ENCODE data around the gene DLX2.
A peak's percentile ranks its signal among the peaks of the same experiment; 100 is the strongest.

Gene DLX2

DNA sequence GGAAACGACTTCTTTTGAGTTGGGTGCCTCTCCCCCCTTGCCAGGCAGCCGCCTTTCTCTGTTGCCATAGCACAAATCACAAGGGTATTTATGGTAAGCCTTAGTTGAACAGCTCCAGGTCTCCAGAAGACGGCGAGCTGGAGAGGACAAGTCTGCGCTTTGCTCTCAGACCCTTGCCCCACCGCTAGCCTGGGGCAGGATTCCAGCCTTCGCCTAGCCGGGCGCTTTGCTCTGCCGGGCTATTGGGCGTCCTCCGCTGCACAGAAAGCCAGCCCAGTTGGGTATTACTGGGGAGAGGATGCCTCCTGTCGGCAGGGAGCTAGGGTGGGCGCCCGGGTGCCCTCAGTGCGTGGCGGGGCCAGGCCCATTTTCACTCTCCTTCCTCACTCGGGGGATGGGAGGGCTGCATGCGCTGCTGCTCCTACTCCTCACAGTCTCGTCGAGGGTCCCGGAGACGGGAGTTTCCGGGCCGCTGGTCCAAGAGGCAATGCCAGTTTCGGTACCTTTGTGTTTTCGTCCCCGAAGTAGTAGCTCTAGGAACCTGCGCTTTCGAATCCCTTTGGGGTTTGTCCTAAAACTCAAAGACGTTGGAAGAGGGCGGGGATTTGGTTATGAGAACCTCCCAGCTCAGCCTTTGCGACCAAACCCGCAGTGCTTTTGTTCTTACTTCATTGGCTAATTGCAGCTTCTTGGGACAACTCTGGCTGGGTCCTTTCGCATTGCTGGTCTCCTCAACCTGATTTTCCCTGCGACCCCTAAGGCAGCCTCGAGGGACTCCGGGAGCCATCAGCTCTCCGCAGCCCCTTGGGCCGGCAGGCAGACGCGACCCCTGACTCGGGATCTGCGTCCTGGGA is 3.6 kb upstream of the DLX2 start:
- DNase-seq: no peak

DNA sequence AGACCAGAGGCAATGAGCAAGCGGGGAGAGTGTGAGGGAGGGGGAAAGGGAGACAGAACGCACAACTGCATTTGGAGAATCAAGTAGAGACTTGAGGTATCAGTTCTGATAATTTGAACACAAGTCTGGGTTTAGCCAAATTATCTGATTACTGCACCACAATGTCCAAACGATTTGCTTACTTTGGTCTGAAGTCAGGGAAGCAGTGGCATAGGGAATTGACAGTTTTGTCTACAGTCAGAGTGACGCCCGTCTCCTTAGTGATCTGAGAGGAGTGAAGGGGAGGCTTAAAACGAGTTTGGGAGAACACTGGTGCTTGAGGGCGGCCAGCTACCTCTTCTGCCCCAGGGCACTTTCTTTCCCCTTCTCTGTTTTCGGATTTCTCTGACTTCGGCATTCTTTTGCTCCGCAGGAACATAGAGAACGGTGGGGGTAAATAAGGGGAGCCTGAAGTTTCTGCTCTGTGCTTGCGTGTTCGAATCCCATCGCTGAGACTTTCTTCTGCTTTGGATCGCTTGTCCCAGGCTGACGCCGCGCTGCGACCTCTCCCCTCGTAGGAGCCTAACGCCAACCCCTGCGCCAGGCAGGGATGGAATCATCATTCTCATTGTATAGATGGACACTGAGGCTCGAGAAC is 2.9 kb upstream of the DLX2 start:
- no peak for DNase-seq

DNA sequence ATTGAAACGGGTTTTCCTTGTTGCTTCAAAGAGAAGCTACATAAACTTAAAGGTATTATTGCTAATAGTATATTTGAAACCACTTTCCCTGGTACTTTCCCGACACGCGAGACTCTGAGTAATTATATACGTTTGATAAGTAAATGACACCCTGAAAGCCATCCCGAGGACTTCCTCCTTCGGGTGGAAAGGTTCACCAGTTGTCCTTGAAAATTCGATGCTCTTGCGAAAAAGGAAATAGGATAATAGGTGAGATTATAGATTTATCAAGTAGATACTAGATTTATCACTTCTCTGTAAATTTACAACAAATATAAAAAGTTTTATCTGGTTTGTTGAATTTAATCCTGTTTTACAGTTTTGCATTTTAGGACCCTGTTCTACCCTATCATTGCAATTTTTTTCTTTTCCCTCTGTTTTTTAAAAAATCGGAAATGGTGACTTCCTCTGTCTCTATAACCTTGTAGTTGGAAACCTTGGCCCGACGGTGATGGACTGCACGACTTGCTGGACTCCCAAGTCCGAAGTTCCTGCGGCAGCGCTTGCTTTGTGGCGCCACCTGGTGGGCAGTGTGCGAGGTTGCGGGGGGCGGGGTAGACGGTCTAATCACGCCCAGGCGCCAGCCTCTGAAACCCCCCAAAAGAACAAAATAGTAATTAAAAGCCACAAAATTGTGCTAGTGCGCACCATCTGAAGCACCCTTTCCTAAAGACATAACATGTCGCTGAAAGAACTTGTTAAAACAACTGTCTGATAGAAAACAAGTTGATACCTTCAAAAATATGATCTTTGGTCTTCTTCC is 972 bp upstream of the DLX2 start:
- peak; percentile 69 for DNase-seq

DNA sequence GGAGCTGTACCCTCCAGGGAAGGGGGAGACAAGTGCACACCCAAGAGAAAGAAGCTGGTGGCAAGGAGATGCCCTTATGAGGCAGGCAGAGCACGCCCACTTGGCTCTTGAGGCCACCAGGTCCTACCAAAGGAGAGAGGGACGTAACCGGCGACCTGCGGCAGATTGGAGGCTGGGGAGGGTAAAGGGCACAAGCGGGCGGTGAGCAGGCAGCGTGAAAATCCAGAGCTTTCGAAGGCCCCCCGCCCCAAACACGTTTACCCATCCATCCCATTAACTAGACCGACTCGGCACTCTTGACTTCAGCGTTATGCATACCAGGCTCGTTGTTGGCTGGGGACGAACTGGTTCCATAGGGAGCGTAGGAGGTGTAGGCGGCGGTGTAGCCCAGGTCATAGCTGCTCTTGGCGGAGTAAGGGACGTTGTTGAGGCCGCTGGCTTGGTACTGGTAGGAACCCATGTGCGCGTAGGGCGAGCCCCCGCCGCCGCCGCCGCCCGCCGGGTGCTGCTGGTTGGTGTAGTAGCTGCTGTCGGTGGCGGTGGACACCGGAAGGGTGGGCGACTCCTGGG is 794 bp downstream of the DLX2 start:
- no peak for DNase-seq

DNA sequence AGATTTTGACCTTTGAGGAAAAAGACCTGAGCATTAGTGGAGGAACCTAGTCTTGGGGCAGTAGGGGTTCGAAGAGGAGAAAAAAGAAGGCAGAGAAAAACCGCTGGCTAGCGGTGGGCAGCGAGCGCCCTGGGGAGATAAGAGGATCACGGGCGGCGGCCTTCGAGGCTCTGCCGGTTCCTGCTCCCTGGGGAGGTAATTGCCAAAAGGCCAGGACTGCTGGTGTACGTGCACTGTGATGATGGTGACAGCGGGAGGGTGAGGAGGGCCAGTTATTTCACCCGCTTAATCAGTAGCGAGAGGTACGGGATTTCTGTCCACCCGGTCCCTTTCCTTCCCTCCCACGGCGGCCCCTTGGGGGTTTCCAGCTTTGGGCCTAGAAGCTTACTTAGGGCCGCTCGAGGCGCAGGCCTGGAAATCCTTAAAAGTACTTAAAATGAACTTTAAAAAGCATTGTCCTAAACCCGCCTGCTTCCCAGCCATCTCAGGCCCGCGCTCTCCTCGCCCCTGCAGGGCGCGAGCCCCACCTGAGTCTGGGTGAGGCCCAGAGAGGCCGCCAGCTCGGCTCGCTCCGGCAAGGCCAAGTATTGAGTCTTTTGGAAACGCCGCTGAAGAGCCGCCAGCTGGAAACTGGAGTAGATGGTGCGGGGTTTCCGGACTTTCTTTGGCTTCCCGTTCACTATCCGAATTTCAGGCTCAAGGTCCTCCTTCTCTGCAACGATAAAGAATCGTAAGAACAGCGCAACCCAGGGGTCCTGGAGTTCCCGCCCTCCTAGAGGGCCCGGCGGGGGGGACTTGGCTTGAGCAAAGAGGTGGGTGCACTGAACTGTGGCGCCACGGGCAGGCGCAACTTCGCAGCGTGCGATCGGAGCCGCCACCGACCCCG is 1.5 kb downstream of the DLX2 start:
- DNase-seq: no peak

DNA sequence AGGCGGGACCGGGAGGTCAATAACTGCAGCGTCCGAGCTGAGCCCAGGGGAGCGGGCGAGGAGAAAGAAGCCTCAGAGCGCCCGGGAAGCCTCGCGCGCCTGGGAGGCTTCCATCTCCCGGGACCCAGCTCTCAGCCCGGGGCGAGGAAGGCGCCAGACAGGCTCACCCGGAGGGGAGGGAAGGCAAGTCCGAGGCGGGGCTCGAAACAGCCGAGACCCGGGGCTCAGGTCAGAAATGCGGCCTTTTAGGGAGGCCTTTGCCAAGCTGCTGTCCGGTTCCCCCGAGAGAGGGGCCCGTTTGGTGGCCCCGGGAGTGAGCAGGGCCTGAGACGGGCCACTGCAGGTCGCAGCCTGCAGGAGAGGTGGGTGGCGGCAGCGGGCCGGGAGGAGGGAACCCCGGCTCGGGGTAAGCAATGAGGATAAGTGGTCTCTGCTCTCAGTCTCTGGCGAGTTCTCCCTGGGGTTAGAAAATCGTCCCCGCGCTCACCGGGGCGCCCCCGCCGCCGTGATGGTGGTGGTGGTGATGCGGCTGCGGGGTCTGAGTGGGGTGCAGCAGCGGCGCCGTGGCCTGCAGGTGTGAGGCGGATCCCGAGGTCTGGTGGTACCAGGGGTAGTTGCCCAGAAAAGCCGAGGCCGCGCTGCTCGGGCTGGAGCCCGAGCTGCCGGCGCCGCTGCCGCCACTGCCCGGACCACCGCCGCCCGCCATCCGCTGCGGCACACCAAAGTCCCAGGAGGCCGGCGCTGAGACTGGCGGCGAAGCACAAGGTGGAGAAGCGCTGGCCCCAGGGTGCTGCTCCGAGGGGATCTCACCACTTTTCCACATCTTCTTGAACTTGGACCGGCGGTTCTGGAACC is 2.4 kb downstream of the DLX2 start:
- no peak for DNase-seq

DNA sequence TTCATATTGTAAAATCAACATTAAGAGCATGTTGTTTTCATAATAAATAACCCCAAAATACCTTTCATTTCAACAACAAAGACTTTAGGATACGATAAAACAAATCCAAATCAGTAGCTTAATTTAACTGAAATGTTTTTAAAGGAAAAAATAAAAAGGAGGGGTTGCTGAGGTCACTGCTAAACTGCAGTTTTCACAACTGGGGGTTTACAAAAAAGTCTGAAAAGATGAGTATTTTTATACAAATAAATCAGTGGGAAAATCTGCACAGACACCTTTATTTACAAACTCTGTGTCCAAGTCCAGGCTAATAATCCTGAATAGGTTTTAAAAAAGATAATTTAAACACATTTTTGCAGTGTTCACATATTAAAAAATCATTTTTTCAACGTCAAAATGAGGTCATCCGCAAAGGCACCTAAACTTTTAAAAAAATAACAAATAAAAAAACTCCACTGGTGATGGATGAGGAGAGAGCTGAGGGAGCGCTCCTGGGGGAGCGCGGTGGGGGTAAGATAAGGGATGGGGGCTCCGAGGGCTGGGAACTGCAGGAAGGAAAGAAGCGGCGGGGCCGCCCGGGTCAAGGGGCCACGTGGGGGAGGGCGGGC is 3.1 kb downstream of the DLX2 start:
- DNase-seq: no peak

DNA sequence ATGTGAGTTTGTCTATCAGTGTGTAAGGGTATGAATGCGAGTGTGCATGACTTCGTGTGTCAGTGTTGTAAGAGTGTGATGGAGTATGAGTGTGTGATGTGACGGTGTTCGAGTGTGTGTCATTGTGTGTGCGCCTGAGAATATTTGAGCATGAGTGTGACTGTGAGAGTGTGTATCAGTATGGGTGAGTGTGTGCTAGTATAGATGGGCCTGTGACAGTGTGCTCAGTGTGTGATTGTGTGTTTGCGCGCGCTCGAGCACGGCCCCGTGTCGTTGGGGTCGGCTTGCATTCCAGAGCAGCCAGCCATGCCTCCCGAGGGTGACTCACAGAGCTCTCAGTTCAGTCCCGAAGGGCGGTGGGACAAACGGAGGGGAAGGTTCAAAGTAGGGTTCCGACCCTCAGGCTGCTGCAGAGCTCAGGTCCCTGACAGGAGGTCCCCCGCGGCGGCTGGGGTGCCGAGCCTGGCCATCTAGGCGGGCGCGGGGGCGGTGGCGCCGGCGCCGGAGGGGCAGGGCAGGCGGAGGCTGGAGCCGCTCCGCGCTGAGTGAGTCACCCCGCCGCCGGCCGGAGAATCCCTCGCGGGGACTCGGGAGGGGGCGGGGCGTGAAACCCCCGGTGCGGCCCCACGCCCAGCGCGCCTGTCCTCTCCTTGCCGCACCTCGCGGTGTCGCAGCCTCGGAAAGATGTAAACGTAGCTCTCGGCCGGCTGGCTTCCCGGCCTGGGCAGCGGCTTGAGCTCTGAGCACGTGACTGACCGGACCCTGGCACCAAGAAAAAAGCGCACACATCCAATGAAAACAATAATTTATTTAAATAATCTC is 3.8 kb downstream of the DLX2 start:
- DNase-seq: no peak

DNA sequence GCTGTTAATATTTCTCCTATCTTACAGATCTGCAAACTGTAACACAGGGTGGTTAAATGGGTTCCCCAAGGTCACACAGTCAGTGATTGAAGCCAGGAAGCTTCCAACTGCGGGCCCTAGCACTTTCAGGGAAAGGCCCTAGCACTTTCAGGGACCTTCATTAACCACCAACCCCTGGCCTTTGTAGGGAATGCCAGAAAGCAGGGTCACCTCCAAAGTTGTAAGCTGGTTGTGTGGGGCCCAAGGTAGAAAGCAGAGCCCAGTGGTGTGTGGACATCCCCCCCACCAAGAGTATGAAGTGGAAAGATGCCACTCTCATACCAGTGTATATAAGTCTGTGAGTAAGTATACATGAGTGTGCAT is 4.4 kb downstream of the DLX2 start:
- DNase-seq: no peak

DNA sequence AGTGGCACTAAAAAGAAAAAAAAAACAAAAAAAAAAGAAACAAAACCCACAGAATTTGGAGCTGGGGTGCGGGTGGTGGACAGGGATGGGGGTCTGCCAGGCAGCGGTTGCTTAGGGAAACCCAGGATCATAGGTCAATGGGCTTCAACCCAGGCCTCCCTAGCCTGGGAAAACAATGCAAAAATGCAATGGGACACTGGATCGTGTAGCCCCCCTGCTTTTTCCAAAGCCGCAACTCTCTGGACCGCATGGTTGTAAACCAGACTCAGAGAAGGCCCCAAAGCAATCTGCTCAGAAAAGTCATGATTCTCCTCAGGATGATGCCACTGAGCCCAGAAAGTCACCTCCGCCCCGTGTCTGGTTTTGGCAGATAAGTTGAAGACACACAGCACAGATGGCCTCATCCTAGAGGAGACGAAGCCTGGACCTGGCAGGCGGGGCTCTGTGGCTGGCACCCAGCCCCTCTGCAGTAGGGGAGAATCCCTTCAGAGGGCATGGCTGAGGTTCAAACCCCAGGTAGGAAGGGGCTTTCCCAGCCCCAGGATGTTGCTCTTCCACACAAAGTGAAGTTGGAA is 5.1 kb downstream of the DLX2 start:
- no peak for DNase-seq

DNA sequence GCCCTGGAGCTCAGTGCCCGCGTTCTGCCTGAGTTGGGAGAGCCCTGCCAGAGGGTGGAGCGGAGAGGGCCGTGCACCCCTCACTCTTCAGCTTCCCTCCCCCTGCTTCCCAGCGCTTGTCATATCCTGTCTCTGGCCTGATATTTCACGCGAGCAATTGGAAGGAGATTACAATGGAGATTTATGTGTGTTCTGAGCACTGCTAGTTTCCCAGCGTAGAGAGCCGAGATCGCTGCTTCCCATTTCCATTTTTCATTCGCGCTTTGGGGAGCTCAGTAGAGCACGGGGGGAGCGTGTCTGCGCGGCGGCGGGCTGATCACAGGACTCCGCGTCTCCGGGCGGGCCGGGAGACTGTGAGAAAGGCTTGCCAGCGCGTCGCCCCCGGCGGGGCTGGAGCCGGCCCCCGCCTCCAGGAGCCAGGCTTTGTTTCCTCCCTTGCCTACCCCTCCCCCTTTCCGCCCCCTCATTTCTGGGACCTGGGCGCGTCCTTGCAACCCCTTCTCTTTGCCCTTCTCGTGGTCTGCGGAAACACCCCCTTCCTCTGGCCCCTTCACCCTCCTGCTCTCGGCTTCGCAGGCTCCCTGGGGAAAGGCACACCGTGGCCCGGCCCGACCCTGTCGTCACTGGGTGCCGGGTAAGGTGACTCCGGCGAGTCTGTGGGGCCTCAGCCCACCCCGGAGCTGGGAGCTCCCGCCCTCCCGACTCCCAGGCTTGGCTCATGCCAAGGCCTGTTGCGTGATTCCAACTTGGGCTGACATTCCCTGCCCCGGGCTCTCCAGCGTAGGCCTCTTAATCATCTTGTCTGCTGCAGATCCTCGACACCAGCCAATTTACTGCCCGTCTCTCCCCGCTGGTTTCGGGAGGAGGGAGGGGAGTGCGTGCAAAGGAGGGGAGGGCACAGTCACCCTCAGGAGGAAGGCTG is 5.8 kb downstream of the DLX2 start:
- DNase-seq: no peak

DNA sequence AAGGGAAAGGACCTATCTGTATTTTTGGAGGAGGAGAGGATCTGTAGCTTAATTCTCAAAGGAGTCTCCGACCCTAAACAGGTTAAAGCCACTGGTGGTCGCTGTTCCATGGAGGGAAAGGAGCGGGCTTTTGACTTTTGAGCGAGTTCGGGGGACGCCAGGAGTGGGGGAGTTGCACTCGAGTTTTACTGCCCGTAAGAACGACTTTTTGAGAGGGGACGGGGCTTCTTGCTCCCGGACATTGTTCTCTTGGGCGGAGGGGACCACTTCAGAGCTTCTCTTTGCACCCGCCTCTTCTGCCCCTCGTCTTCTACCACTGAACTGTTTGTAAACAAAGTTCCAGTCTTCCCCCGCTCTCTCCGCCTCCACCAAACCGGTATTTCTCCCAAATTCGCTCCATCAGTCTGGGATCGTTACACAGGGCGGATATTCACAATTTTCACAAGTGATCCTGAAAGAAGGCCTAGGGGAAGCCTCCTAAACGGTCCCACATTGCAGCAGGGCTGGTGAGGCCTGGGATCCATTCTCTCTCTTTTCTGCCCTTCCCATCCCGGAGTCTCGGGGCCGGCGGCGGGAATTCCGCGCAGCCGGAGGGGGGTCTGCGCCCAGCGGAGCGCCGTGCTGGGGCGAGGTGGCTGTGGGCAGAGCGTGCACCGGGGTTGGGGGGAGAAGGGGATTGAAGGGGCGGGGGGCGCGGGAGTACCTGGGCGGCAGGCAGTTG is 6.6 kb downstream of the DLX2 start:
- DNase-seq: no peak

DNA sequence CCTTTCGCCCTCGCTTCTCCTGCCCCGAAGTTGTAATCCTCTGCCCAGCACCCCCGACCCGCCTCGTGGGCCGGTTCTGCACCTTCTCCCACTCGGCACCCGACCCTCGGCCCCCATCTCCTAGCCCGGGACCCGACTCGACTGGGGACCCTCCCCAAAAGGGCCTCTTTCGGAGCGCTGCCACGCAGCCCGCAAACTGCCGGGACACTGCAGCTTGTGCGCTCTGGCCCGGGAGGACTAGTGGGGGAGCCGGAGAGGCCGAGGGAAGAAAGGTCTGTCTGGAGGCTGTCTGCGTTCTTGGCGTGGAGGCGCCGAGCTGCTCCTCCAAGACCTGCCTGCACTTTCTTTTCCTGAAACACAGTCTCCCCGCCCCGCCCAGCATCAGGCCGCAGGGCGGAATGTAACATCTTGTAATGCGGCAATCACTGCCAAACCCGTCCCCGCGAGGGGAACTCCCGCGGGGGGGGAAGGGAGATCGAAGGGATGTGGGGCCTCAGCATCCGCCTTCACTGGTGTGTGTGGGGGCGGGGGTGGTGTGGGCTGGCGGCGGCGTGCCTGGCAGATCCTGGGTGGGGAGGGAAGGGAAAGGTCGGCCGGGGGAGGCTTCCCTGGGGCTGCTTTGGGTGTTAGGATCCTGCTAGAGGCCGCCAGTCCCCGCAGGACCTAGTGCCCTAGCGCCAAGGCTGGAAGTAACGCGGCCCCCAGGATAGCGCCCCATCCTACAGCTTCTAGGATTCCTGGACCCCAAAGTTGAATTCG is 7.4 kb downstream of the DLX2 start:
- DNase-seq: peak; percentile 53

DNA sequence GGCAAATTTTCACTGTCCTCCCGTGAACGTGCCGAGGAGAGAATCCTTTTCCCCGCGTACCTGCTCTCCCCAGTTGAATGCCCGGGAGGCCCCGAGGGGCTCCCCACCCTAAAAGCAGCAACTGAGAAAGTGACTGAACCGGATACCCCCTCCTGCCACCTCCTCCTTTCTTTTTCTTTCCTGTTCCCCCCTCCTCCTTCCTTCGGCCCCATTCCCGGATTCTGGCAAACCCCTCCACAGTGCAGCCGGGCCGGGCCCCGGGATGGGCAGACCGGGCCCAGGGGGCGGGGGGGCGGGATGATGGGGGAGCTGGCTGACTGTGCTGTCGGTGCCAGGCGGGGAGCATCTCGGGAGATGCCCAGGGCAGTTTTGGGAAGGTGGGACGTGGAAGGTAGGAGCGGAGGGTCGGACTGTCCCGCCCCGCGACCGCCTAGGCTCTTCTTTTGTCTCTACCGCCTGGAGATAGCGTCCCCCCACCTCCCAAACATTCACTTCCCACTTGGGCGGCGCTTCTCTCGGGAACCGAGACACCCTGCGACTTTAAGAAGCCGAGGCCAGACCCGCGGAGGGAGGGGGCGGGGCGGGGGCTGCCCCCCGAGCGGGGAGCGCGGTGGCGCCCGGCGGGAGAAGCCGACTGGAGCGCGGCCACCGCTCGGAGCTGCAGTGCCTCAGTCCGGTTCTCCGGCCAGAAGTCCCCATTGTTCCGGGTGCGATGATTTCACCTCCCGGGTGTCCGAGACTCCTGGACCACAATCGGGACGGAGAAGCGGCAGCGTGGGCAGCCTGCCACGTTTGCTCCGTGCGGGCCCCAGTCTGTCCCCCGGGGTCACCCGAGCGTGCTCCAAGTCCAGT is 8.2 kb downstream of the DLX2 start:
- DNase-seq: no peak

DNA sequence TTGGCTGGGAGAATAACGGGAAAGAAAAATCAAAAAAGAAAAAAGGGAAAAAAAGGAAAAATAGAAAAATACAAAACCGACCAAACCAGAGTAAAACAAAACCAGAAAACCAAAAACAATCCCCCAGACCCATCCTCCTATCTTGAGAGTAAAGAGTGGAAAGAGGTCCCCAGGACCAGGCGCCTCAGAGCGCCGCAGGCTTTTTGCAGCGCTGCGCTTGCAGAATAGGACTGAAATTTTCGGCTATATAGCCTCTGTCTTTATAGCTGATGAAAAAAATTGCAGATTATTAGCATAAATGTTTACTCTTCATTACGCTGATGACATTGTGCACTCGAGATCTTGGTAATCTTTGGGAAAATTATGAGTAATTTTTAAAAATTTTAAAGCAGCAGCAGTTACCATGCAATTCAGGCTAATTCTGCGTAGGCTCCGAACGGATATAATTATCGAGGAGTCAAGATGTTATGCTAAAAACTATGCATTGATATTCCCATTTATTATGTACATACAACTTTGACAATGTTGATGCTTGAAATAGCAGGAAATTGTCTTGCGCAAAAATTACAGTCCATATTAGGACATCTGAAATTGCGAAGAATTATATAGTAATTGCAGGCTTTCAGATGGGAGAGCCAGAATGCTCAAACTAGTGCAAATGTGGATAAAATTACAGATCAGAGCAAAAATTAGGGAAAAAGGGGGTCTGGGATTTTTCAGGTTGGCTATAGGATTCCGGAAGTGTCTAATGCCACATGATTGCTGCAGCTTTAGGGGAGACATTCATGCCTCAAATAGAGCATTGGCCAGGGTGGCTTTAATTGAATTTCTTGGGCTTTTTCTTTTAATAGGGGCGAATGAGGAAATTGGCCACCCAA is 9.0 kb downstream of the DLX2 start:
- DNase-seq: no peak
